Fibroblast of pulmonary artery (primary cell): ENCODE data around the gene EDEM3.

ENCODE experiments used
- DNase-seq: peaks from one replicate; pipeline ENCODE4 v3.0.0-alpha.2; 2010; ENCODE audit warnings: low read depth
- H3K4me3 ChIP-seq: replicated peaks from 2 replicates; pipeline ENCODE4 v1.5.1; 2011; ENCODE audit warnings: low read depth, mild to moderate bottlenecking, control low read depth, low read length, moderate library complexity
- TF ChIP-seq, protein P1 (sequence below): IDR thresholded peaks from 2 replicates; pipeline ENCODE4 v1.5.1; 2011; ENCODE audit warnings: mild to moderate bottlenecking, control low read depth, low read length, inconsistent platforms; ENCODE audit errors: missing control alignments

The EDEM3 gene

GRCh38 chr1:184705271-184705670, 49.4 kb downstream of the EDEM3 start:
- no peak for DNase-seq
- H3K4me3 ChIP-seq = no peak overlapping the region
- TF ChIP-seq, protein P1, sequence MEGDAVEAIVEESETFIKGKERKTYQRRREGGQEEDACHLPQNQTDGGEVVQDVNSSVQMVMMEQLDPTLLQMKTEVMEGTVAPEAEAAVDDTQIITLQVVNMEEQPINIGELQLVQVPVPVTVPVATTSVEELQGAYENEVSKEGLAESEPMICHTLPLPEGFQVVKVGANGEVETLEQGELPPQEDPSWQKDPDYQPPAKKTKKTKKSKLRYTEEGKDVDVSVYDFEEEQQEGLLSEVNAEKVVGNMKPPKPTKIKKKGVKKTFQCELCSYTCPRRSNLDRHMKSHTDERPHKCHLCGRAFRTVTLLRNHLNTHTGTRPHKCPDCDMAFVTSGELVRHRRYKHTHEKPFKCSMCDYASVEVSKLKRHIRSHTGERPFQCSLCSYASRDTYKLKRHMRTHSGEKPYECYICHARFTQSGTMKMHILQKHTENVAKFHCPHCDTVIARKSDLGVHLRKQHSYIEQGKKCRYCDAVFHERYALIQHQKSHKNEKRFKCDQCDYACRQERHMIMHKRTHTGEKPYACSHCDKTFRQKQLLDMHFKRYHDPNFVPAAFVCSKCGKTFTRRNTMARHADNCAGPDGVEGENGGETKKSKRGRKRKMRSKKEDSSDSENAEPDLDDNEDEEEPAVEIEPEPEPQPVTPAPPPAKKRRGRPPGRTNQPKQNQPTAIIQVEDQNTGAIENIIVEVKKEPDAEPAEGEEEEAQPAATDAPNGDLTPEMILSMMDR = no peak

- TF ChIP-seq, protein P1 = no peak
- DNase-seq = peak; percentile 34
- H3K4me3 ChIP-seq = no peak overlapping the region
Measured at GRCh38 chr1:184701816-184702215, 52.8 kb downstream of the EDEM3 start.

DNA sequence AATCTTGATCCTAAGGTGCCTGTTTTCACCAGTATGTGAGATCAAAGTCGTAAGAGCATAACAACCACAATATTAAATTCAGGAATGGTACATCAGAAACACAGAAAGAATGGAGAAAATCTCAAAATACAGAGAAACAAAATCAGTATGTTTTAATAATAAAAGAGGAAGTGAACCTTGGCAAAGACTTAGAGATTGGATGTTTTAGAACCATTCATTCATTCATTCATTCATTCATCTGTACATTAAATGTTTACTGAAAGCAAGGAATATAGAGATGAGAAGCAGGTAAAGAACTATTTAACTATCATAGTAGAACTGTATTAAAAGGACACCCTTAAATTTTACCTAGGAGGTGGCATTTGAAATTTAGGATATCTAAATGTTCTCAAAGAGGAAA, 55.7 kb downstream of the EDEM3 start:
- no peak for DNase-seq
- H3K4me3 ChIP-seq = no peak overlapping the region
- TF ChIP-seq, protein P1 = no peak

GRCh38 chr1:184698016-184698415, 56.6 kb downstream of the EDEM3 start:
- TF ChIP-seq, protein P1 = no peak
- DNase-seq = peak; percentile 53
- H3K4me3 ChIP-seq = no peak overlapping the region

- TF ChIP-seq, protein P1 = no peak
- H3K4me3 ChIP-seq = no peak overlapping the region
- no peak for DNase-seq
Measured at GRCh38 chr1:184696403-184696802, 58.3 kb downstream of the EDEM3 start.

DNA sequence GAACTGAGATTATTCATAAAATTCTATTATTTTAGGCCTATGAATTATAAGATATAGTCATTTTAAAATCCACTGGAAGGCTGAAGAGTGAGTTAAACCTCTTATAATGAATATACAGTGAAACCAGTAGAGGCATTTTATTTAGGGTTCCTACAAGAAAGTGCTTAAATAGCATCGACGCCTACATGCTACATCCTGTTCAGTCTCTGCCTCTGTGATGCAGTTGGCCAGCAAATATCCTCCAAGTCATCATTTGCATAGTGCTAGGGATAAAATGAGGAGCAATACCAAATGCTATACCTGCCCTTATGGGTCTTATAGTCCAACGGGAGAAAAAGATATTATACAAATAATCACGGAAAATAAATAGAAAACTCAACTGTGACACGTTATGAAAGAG, 59.6 kb downstream of the EDEM3 start:
- peak; percentile 20 for DNase-seq
- H3K4me3 ChIP-seq = no peak overlapping the region
- TF ChIP-seq, protein P1 = no peak

GRCh38 chr1:184693011-184693410, 61.6 kb downstream of the EDEM3 start:
- DNase-seq = no peak
- TF ChIP-seq, protein P1 = no peak

More at GRCh38 chr1:184693011-184693410, 61.6 kb downstream of the EDEM3 start:
- no peak overlapping the region for H3K4me3 ChIP-seq
